GM19467 (cell line): ENCODE measurements around the gene TMED6.

ENCODE experiments used
- ATAC-seq: cut with Tn5 transposase; IDR thresholded peaks from one replicate; pipeline ENCODE4 v1.9.1; 2021; ENCODE audit warnings: mild to moderate bottlenecking, moderate library complexity; ENCODE audit not compliant: unreplicated experiment

The TMED6 gene

DNA sequence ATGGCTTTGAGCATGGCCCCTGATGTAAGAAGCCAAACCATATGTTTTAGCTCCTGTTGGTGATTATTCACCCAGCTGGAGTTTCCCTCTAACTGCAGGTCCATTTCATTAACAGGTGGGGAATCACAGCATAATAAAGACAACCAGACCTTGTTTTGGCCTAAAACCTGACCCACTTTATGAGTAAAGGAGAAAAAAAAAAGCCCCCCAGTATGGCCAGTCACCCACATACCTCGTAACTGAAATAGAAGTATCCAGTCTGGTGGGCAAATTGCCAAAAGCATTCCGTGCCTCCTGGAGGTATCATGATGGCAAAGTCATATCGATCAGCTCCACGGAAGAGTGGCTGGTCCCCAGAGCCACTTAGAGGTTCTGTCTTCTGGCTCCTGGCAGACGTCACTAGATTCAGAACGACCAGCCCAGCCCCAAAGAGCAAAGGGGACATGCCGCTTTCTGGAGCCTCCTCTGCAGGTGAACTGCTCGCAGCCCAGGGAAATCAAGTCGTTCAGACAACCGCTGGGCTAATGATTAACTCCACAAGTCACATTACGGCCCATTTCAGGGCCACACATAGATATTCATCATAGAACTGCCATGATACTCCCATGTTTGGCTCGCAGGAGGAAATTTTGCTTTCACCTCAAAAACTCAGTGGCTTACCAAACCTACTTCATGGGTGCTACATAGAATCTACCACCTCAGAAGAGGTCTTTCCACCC is at the start of gene TMED6:
TMED6 (minus strand) TSS at position 478 of the 719 bp plus-strand sequence; CDS start at position 445, 33 bp downstream.
- ATAC-seq: no peak

DNA sequence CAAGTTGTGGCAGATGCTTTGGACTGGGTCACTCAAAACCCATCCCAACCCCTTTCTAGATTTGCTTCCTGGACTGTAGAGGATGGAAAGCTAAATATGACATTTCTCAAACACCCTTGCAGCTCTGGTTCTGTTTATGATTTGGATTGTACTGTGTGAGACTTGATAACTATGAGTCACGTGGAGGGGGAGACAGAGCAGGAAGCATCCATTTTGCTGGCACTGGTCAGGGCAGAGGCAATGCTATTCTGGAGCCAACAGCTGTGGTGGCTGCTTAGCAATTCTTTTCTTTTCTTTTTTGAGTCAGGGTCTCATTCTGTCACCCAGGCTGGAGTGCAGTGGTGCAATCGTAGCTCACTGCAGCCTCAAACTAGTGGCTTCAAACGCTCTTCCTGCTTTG is 47.8 kb upstream of the TMED6 start:
- no peak for ATAC-seq

DNA sequence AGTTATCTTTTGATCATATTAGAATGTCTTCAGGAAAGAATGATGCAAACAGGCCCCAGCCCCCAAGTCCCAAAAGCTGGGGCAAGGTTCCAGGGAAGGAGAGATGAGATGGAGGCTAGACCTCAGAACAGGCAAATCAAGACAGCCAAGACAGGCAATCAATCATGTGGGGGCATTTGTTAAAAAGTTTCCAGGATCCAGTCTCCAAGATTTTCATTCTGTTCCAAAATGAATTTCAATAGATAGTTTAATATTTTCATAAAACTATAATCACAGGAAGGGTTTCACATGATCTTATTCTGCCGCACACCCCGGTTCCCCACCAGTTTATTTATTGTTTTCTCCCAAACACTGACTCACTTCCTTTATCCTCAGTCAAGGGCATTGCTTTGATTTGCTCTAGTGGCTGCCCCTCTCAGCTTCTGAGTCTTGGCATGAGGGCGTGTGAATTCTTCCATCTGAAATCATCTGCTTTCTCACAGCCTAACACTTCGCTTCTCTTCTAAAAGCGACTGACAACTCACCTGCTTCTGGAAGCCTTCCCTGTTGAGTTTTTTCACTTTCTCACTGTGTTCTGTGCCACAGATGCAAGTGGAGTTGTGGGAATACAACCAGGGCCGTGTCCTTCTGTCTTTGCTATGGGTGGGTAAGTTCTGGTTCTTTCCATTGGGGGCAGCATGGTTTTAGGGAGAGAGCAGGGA is 46.4 kb upstream of the TMED6 start:
- no peak for ATAC-seq

DNA sequence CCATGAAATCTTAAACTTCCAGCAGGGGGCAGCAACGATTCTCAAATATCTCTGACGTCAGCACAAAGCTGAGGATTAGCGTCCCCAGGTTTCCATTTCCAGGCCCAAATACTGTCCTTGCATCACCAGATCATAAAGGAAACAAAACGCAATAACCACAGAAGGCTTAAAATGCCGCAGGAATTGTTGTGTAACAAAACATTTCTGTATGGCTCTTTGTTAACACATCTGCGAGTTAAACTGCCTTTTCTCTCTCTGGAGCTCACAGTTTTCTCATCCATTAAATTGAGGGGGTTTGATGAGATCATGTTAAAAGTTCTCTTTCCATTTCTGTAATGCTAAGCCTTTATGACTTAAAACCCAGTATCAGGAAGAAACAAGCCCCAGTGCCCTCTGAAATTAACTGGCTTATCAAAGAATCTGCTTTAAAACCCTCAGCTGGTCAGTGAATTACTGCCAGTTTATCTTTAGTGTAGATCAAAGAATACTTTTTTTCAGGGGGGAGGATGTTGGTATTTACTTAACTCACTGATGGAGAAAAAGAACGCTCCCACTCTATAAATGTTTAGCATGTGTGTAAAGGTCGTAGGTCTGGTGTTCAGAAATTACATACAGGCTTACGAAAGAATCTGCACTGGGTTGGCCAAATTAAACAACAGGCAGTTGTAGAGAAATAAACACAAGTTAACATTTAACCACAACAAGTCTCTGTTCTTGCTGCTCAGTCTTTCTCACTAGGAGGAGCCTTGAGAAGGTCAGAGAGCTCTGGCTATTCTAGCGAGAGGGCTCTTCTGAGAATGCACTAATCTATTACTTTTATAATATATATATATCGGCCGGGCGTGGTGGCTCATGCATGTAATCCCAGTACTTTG is 44.8 kb upstream of the TMED6 start:
- ATAC-seq: no peak

DNA sequence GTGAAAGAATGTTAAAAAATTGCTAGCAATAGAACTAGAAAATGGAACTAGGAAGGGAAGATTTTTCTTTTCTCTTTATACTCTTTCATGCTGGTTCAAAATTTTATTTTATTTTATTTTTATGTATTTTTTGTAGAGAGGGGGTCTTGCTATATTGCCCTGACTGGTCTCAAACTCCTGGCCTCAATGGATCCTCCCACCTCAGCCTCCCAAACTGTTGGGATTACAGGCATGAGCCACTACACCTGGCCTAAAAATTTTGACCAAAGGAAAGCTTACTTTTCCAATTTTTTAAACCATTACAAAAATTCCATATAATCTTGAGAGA is 44.2 kb upstream of the TMED6 start:
- no peak for ATAC-seq

DNA sequence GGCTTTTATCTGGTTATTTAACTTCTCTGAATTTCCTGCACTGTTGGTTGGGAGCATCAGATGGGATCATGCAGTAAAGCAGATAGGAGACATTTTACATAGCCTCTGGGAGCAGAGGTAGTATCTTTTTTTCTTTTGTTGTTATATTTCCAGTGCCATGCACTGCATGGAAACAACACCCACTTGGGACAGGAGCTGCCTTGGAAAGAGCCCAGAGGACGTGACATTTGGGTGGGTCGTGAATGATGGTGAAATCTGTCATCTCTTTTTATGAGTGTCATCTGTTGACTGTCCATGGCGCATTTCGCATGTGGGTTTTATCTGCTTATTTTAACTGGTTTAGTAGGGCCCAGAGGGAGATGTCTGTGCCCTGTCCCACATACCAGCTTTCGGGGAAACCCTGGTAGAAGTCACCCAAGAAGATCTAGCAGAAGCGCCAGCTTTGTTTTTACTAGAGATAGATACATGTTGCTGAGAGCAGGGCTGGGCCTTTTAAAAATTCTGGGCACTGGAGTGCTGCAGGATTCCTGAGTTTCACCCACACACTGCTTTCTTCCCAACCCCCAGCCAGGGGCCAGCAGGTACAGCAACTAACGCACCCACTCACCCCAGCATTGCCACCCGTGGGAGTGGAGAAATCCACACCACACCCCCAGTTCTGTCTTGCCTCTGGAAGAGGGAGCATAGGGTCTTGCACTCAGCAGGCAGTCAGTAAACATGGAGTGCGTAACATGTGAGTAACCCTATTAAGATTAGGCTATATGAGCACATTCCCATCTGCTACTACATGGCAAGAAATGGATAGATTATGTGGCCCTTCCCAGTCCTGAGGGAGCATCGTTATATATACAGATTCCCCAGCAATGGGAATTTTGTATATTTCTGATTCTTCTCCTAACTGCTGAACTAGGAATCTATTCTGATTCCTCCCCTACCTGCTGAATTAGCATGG is 42.6 kb upstream of the TMED6 start:
- ATAC-seq: no peak

DNA sequence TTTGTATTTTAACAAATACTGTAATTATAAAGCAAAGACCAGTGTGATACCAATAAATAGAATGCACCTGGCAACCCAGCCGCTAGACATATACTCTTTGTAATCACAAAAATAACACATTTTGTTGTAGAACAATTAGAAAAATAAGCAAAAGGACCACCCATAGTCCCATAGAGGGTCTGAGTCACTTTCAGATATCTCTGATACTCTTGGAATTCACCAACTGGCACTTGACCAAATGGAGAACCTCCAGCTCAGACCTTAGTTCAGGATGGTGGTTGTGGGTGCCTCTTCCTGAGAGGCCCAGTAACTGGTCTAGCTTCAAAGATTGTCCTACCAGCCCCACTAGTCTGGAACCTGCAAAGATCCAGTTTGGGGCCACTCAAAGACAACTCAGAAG is 35.0 kb upstream of the TMED6 start:
- no peak for ATAC-seq

DNA sequence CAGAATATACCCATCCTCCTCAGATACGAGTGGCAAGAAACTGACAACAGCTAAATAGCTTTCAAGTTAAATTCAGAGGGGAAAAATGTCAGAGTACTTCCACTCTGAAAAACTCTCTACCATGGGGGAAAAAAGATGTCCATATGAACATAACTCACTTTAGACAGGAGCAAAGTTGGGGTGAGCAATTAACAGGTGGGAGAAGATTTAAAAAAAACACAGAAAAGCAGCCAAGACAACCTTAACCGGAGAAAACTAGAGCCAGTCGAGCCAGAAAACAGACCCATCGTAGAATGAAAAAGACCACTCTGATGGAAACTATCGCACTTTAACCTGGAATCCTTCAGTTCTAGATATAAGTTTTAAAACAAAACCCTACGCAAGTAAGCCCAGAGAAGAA is 33.4 kb upstream of the TMED6 start:
- ATAC-seq: no peak

DNA sequence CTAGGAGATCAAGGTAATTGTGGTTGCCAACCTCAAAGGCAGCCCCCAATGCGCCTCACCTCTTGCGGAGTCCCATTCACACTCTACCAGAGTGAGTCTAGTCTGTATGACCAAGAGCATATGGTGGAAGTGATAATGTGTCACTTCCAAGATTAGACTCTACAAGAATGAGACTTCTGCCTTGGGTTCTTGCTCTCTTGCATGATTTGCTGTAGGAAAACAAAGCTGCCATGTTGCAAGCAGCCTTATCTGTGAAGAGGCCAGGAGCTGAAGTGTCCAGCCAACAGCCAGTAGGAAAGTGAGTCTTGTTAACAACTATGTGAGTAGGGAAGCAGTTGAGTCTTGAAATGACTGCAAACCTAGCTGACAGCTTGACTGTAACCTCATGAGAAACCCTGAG is 30.8 kb upstream of the TMED6 start:
- no peak for ATAC-seq

DNA sequence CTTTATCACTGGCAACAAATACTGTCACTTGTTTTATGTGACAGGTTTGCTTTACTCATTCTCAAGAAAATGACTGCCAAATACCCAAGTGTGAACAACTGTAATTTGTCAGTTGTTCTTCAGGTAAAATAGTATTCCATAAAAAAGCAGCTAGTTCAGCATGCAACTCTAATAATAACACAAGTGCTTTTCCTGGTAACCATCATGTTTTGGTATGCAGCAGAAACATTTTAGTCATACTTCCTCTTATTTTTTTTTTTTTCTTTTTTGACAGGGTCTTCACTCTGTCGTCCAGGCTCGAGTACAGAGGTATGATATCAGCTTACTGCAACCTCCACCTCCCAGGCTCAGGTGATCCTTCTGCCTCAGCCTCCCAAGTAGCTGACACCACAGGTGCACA is 29.6 kb upstream of the TMED6 start:
- no peak for ATAC-seq

DNA sequence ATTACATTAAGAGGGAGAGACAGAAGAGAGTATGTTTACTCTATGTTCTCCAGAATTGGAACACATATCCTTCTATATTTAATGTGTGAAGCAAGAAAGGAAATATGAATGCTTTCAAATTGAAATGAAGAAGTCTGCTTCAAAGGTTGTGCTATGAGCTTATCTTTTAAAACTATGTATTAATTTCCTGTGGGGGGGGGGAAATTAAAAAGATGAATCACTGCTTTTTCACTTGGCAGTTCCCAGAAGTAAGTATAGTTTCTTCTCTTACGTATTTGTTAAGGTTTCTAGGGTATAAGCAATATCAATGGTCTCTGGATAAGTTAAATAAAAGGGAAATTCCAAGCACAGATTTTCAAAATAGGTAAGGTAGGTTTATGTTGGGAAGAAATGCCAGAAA is 27.2 kb upstream of the TMED6 start:
- no peak for ATAC-seq

DNA sequence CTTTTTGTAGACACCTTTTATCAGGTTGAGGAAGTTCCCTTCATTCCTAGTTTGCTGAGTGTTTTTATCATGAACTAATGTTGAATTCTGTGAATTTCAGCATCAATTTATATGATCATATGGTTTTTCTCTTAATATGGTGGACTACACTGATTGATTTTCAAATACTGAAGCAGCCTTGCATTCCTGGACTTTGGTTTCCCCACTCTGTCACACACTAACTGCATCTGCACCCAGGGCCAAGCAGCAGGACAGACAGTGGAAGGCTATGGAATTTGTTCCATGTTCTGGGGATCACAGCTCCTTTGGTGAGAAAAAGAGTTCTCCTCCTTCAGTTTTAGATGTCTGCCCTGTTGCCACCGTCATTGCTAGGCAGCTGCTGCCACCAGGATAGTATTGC is 26.4 kb upstream of the TMED6 start:
- ATAC-seq: no peak

DNA sequence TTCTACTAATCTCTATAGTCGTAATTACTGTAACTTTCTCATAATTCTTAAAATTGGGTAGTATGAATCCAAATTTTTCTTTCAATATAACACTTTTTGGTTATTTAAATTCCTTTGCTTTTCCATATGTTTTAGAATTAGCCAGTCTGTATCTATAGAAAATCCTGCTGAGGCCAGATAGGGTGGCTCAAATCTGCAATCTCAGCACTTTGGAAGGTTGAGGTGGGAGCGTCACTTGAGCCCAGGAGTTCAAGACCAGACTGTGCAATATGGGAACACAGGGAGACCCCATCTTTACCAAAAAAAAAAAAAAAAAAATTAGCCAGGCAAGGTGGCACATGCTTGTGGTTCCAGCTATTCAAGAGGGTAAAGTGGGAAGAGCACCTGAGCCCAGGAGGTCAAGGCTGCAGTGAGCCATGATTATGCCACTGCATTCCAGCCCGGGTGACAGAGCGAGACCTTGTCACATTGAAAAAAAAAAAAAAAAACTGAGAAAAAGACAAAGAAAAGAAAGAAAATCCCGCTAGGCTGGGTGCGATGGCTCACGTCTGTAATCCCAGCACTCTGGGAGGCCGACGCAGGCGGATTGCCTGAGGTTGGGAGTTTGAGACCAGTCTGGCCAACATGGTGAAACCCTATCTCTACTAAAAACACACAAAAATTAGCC is 24.9 kb upstream of the TMED6 start:
- ATAC-seq: no peak

DNA sequence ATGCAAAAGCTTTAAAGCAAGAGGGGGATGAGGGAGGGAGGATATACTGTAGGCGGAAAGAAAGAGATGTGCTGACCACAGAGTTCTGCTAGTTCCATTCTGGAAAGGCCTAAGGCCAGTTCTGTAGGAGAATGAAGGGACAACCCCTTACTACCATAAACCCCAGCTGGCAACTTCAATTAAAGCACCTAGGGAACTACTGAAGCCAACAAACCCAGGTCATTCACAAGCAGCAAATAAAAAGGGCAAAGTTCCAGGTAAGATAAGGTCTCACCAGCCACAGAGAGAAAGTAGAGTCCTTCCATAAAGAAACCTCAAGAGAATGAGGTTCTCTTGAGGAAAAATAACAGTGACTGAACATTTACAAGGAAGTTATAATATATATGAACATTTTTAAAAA is 21.4 kb upstream of the TMED6 start:
- ATAC-seq: no peak

DNA sequence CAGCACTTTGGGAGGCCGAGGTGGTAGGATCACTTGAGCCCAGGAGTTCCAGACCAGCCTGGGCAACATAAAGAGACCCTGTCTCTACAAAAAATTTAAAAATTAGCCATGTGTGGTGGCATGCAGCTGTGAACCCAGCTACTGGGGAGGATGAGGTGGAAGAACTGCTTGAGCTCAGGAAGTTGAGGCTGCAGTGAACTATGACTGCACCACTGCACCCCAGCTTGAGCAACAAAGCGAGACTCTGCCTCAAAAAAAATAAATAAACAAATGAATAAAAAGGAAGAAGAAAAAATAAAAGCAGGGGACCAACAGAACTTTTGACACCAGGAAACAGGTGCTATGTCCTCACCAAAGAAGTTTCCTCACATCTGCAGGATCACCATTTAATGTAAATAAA is 20.0 kb upstream of the TMED6 start:
- ATAC-seq: no peak

DNA sequence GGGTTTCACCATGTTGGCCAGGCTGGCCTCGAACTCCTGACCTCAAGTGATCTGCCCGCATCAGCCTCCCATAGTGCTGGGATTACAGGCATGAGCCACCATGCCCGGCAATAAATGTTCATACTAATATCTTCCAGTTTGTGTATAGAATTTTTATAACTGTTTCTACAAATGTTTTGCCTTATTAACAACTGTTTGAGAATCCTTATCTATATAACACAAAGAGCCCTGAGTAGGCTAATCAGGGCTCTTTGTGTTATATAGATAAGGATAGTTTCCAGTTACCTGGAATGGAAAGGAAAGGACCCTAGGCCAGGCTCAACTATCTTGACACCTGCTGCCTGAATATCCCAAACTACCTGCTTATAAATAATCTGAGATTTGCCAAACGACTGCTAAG is 17.3 kb upstream of the TMED6 start:
- ATAC-seq: no peak

DNA sequence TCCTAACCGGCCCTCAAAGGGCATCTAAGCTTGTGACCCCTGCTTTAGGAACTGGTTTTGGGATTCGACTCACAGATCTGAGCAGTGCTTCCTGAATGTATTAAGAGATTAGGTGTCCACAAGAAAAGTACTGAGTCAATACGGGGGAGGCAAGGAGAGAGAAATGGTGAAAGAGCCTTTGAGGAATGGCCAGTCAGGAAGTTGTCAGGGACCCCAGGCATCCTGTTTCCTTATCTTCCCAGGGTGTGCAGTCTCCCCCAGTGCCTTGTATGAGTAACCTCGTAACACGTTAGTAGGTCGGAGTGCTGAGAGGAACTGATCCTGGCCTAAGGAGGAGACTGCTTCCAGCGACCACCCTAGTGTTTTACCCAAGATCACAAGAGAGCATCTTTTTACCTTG is 16.4 kb upstream of the TMED6 start:
- no peak for ATAC-seq

DNA sequence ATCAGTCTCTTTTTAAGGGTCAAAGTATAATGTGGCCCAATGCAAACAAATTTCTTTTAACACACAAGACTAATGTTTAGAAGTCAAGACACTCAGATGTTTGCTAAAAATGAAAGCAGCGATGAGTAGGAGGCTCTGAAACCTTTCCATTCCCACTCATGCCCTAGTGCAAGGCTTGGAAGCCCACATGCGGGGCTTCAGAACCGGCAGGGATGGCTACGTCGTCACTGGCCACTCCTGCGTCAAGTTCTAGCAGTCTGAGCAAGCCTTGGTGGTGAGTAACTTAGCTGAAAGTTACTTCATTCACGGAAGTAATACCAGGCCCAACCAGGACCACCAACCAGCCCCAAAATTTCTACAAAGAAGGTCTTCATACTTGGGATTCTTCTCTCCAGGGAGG is 14.8 kb upstream of the TMED6 start:
- ATAC-seq: no peak

DNA sequence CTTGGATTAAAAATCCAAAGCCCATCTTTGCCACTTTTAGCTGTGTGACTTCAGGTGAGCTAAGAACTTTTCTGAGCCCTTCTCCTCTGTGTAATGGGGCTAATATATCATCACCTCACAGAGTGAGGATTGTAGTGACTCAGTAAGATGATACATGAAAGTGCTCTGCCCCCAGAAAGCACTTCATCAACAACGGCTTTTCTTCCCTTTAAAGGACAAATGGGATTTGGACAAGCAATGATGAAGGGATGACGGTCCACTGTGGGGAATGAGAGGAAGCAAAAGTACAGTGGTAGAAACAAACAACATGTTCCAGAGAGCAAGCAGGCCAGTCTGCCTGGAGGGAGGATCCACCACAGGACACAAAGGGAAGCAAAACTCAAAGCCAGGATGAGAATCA is 14.3 kb upstream of the TMED6 start:
- no peak for ATAC-seq

DNA sequence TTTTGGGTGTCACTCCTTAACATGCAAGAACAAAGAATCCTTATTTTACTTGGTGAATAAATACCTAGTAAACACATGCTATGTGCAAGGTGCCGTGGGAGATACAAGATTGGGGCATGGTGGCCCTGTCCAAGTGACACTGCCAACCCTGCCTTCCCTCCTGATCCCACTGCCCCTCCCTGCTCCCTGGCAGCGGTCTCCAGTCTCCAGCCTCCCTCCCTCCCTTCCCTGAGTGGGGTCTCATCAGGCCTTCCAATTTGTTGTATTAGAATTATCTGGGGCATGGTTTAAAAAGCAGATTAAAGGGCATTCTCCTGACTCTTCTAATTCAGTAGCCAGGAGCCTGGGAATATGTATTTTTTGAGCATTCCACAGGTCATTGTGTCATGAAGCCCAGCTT is 12.5 kb upstream of the TMED6 start:
- no peak for ATAC-seq
